ENCODE results near the gene PSMD6.

The PSMD6 gene

GRCh38 chr3:63966871-63967270, 56.4 kb downstream of the PSMD6 start:
- TF ChIP-seq, protein P1, sequence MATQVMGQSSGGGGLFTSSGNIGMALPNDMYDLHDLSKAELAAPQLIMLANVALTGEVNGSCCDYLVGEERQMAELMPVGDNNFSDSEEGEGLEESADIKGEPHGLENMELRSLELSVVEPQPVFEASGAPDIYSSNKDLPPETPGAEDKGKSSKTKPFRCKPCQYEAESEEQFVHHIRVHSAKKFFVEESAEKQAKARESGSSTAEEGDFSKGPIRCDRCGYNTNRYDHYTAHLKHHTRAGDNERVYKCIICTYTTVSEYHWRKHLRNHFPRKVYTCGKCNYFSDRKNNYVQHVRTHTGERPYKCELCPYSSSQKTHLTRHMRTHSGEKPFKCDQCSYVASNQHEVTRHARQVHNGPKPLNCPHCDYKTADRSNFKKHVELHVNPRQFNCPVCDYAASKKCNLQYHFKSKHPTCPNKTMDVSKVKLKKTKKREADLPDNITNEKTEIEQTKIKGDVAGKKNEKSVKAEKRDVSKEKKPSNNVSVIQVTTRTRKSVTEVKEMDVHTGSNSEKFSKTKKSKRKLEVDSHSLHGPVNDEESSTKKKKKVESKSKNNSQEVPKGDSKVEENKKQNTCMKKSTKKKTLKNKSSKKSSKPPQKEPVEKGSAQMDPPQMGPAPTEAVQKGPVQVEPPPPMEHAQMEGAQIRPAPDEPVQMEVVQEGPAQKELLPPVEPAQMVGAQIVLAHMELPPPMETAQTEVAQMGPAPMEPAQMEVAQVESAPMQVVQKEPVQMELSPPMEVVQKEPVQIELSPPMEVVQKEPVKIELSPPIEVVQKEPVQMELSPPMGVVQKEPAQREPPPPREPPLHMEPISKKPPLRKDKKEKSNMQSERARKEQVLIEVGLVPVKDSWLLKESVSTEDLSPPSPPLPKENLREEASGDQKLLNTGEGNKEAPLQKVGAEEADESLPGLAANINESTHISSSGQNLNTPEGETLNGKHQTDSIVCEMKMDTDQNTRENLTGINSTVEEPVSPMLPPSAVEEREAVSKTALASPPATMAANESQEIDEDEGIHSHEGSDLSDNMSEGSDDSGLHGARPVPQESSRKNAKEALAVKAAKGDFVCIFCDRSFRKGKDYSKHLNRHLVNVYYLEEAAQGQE (IDR thresholded peaks at IDR 0.05; ENCODE audit: insufficient read depth in 1 of 2, low read depth in 2 of 2, low read length in 2 of 2), result no peak
- TF ChIP-seq SIN3A (IDR thresholded peaks at IDR 0.05; ENCODE audit: borderline replicate concordance, insufficient read depth, low read length) (no peak), POLR2AphosphoS5 (IDR thresholded peaks at IDR 0.05; ENCODE audit: low read depth, low read length) (no peak), TAF1 (IDR thresholded peaks at IDR 0.05; ENCODE audit: borderline replicate concordance, insufficient read depth, low read length) (no peak), FOXP2 (optimal IDR thresholded peaks at IDR 0.05; ENCODE audit: borderline replicate concordance, extremely low read depth, extremely low read length, insufficient read depth) (no peak)

DNA sequence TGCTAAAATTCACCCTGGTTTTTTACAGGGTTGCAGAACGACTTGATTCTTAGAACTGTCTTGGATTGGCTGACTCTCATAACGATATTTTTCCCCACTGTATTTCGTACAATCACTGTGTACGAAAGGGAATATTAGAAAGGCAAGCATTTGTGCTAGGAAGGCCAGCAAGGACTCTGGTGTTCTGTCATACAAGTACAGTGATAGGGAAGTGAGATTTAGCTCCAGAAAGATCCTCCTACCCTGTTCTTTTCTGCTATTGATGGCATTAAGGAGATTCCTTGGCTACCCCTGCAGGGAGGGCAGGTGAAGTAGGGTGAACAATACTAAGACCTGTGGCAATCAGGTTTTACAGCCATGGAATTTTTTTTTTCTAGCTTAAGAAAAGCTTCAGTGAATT, 57.3 kb downstream of the PSMD6 start:
- TF ChIP-seq FOXP2 (optimal IDR thresholded peaks at IDR 0.05; ENCODE audit: borderline replicate concordance, extremely low read depth, extremely low read length, insufficient read depth) (no peak), SIN3A (IDR thresholded peaks at IDR 0.05; ENCODE audit: borderline replicate concordance, insufficient read depth, low read length) (no peak), POLR2AphosphoS5 (IDR thresholded peaks at IDR 0.05; ENCODE audit: low read depth, low read length) (no peak), TAF1 (IDR thresholded peaks at IDR 0.05; ENCODE audit: borderline replicate concordance, insufficient read depth, low read length) (no peak)
- TF ChIP-seq, protein P1 (IDR thresholded peaks at IDR 0.05; ENCODE audit: insufficient read depth in 1 of 2, low read depth in 2 of 2, low read length in 2 of 2), result no peak

- TF ChIP-seq SIN3A (IDR thresholded peaks at IDR 0.05; ENCODE audit: borderline replicate concordance, insufficient read depth, low read length) (no peak), FOXP2 (optimal IDR thresholded peaks at IDR 0.05; ENCODE audit: borderline replicate concordance, extremely low read depth, extremely low read length, insufficient read depth) (no peak), POLR2AphosphoS5 (IDR thresholded peaks at IDR 0.05; ENCODE audit: low read depth, low read length) (no peak), TAF1 (IDR thresholded peaks at IDR 0.05; ENCODE audit: borderline replicate concordance, insufficient read depth, low read length) (no peak)
- TF ChIP-seq, protein P1 (IDR thresholded peaks at IDR 0.05; ENCODE audit: insufficient read depth in 1 of 2, low read depth in 2 of 2, low read length in 2 of 2), result no peak
These were observed 58.4 kb downstream of the PSMD6 start for GRCh38 chr3:63964681-63965485.

DNA sequence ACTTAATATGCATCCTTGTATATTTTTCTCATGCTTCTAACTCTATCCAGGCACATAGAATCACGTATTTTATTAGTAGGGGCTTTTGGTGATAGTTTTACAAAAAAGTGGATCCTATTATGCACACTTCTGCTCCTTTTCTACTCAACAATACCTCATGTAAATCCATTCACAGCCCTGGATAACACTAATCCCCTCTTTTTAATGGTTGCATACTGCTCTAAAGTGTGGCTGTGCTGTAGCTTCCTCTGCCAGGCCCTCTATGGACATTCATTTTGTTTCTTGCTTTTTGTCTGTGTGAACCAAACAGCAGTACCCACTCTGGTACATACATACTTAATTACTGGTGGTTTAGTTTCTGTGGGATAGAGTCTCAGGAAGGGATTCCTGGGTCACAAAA, 59.8 kb downstream of the PSMD6 start:
- no peak for TF ChIP-seq FOXP2 (optimal IDR thresholded peaks at IDR 0.05; ENCODE audit: borderline replicate concordance, extremely low read depth, extremely low read length, insufficient read depth)
- TF ChIP-seq TAF1 (IDR thresholded peaks at IDR 0.05; ENCODE audit: borderline replicate concordance, insufficient read depth, low read length), result no peak
- TF ChIP-seq, protein P1 (IDR thresholded peaks at IDR 0.05; ENCODE audit: insufficient read depth in 1 of 2, low read depth in 2 of 2, low read length in 2 of 2), result no peak
- no peak for TF ChIP-seq SIN3A (IDR thresholded peaks at IDR 0.05; ENCODE audit: borderline replicate concordance, insufficient read depth, low read length)
- TF ChIP-seq POLR2AphosphoS5 (IDR thresholded peaks at IDR 0.05; ENCODE audit: low read depth, low read length), result no peak

Measured in PFSK-1 (cell line).